ENCODE results near the gene DTX4. TPM values are rescaled to one million over a fixed set of nuclear protein-coding genes. Genes with fewer than 3 reads are reported as not detected.

The DTX4 gene
- total RNA-seq, 4 donors from 2014 or later, result 0.15 to 0.91 (median 0.47) TPM

GRCh38 chr11:59222464-59223060, 50.6 kb downstream of the DTX4 start:
- no peaks in the 10 kb centered on the region for H3K9me3 ChIP-seq
- in situ Hi-C loops (cut with MboI; ENCODE audit: low sequenced_read_pairs in 4 of 4) (no loop called here), intact Hi-C loops (cut with DNase I; ENCODE audit: low total_unique reads) (no loop called here)
- H3K4me3 ChIP-seq, result no peak overlapping the region
- TF ChIP-seq, protein P1, sequence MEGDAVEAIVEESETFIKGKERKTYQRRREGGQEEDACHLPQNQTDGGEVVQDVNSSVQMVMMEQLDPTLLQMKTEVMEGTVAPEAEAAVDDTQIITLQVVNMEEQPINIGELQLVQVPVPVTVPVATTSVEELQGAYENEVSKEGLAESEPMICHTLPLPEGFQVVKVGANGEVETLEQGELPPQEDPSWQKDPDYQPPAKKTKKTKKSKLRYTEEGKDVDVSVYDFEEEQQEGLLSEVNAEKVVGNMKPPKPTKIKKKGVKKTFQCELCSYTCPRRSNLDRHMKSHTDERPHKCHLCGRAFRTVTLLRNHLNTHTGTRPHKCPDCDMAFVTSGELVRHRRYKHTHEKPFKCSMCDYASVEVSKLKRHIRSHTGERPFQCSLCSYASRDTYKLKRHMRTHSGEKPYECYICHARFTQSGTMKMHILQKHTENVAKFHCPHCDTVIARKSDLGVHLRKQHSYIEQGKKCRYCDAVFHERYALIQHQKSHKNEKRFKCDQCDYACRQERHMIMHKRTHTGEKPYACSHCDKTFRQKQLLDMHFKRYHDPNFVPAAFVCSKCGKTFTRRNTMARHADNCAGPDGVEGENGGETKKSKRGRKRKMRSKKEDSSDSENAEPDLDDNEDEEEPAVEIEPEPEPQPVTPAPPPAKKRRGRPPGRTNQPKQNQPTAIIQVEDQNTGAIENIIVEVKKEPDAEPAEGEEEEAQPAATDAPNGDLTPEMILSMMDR (IDR thresholded peaks at IDR 0.05 in 4 of 5, conservative IDR thresholded peaks at IDR 0.05 in 1 of 5), result no peak
- TF ChIP-seq POLR2A (IDR thresholded peaks at IDR 0.05), result no peak
- H3K36me3 ChIP-seq, result no peaks in the 10 kb centered on the region
- no peak overlapping the region for H3K27ac ChIP-seq
- peaks cover 0 to 7% of the 10 kb centered on the region in 2 donors for H3K4me1 ChIP-seq
- ATAC-seq, result no peak
- no peak for DNase-seq
- H3K27me3 ChIP-seq, result no peaks in the 10 kb centered on the region

- no peaks in the 10 kb centered on the region for H3K9me3 ChIP-seq
- ATAC-seq (no peak), DNase-seq (no peak)
- in situ Hi-C loops (cut with MboI; ENCODE audit: low sequenced_read_pairs in 4 of 4) (no loop called here), intact Hi-C loops (cut with DNase I; ENCODE audit: low total_unique reads) (no loop called here)
- H3K4me3 ChIP-seq, result no peak overlapping the region
- no peak for TF ChIP-seq POLR2A (IDR thresholded peaks at IDR 0.05)
- TF ChIP-seq, protein P1 (IDR thresholded peaks at IDR 0.05 in 4 of 5, conservative IDR thresholded peaks at IDR 0.05 in 1 of 5), result no peak
- H3K36me3 ChIP-seq, result no peaks in the 10 kb centered on the region
- H3K27ac ChIP-seq, result peak overlapping the region in 2 of 4 donors; percentile 47 to 61
- H3K4me1 ChIP-seq, result peaks cover 0 to 7% of the 10 kb centered on the region in 2 donors
- H3K27me3 ChIP-seq, result no peaks in the 10 kb centered on the region
These were observed 51.2 kb downstream of the DTX4 start for GRCh38 chr11:59223177-59223576.

DNA sequence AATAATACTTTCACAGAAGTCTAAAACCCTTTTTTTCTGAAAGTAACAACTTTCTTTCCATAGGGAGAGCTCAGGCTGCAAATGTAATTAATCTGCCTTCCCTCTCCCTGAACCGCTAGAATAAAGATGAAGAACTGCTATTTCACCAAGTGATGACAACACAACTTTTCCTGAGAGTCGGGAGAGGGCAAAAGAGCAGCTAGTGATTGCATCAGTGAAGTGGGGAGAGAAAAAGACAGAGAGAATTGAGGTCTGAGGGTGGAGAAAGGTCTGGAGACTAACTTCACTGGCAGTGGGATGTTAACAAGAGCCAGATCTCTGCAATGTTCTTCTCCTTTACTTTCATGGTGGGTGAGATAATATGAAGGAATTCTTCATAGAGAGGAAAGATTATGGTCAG, 51.7 kb downstream of the DTX4 start:
- H3K4me3 ChIP-seq, result no peak overlapping the region
- intact Hi-C loops (cut with DNase I; ENCODE audit: low total_unique reads) (no loop called here), in situ Hi-C loops (cut with MboI; ENCODE audit: low sequenced_read_pairs in 4 of 4) (no loop called here)
- H3K4me1 ChIP-seq, result peaks cover 0 to 7% of the 10 kb centered on the region in 2 donors
- ATAC-seq (peak in 1 of 2 donors; percentile 35), DNase-seq (no peak)
- H3K27ac ChIP-seq, result peak overlapping the region; percentile 39 to 61 (median 46)
- H3K36me3 ChIP-seq, result no peaks in the 10 kb centered on the region
- H3K9me3 ChIP-seq, result no peaks in the 10 kb centered on the region
- H3K27me3 ChIP-seq, result no peaks in the 10 kb centered on the region
- no peak for TF ChIP-seq POLR2A (IDR thresholded peaks at IDR 0.05)
- TF ChIP-seq, protein P1 (IDR thresholded peaks at IDR 0.05 in 4 of 5, conservative IDR thresholded peaks at IDR 0.05 in 1 of 5), result no peak

GRCh38 chr11:59224351-59224928, 52.5 kb downstream of the DTX4 start:
- Histone ChIP-seq H3K27me3 (no peaks in the 10 kb centered on the region), H3K4me3 (no peak overlapping the region), H3K9me3 (no peaks in the 10 kb centered on the region), H3K4me1 (peaks cover 0 to 7% of the 10 kb centered on the region in 2 donors), H3K36me3 (no peaks in the 10 kb centered on the region), H3K27ac (peak overlapping the region; percentile 39 to 61 (median 46))
- TF ChIP-seq POLR2A (IDR thresholded peaks at IDR 0.05), result no peak
- TF ChIP-seq, protein P1 (IDR thresholded peaks at IDR 0.05 in 4 of 5, conservative IDR thresholded peaks at IDR 0.05 in 1 of 5), result no peak
- in situ Hi-C loops (cut with MboI; ENCODE audit: low sequenced_read_pairs in 4 of 4) (no loop called here), intact Hi-C loops (cut with DNase I; ENCODE audit: low total_unique reads) (no loop called here)
- ATAC-seq, result peak; percentile 66 to 76
- DNase-seq, result peak; percentile 19 to 31
